Astrocyte of the cerebellum (primary cell): ENCODE data around the gene NCOR2.

Experiments
- DNase-seq: peaks from one replicate; pipeline ENCODE4 v3.0.0-alpha.2; 2011; ENCODE audit warnings: low read depth
- H3K4me3 ChIP-seq: 2 replicates; pipeline ENCODE4 v1.5.1; 2011; ENCODE audit warnings: mild to moderate bottlenecking, low read depth, low read length, moderate library complexity
- CTCF ChIP-seq: IDR thresholded peaks from 2 replicates; pipeline ENCODE4 v1.5.1; 2012; ENCODE audit warnings: low read length, low read depth, moderate library complexity, mild to moderate bottlenecking; ENCODE audit errors: missing control alignments
- in situ Hi-C: cut with HindIII; loops from 2 replicates; pipeline ENCODE4 v1.10.0; 2017; ENCODE audit warnings: low sequenced_read_pairs

NCOR2 gene

GRCh38 chr12:124605883-124606774 lies 38.7 kb upstream of the NCOR2 start:
- in situ Hi-C loops: no loop called here
- DNase-seq: no peak
- TF ChIP-seq CTCF: no peak
- H3K4me3 ChIP-seq: no peak overlapping the region

DNA sequence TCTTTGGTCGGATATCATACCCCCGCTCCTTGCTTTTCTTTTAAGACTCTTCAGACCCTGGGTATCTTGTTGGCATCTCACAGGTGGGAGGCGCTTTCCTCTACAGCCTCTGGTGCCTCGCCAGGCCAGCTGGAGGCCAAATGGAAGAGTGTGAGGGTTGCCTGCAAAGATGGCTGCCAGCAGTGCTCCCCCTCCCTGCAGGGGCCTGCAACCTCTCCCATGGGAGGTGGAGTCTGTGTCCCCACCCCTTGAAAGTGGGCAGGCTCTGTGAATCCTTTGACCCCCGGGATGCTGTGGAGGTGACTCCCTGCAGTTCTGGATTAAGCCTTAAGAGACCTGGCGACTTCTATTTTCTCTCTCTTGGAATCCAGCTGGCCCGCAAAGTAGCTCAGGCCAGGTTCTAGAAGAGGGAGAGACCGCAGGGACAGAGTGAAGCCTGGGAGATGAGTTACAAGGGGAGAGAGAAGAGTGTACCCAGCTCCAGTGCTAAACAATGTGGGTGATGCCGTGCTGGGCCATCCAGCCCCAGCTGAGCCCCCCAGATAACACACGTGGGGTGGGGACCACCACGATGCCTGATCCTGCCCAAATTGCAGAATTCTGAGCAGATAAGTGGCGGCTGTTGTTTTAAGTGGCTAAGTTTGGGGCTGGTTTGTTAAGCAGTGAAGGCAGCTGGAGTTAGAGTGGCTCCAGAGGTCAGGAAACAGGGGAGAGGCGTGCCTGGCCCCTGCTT lies 37.9 kb upstream of the NCOR2 start:
- in situ Hi-C loops: no loop called here
- TF ChIP-seq CTCF: no peak
- H3K4me3 ChIP-seq: no peak overlapping the region
- DNase-seq: no peak

GRCh38 chr12:124604264-124604680 lies 36.9 kb upstream of the NCOR2 start:
- no peak overlapping the region for H3K4me3 ChIP-seq
- no peak for TF ChIP-seq CTCF
- DNase-seq: no peak
- in situ Hi-C loops: no loop called here

DNA sequence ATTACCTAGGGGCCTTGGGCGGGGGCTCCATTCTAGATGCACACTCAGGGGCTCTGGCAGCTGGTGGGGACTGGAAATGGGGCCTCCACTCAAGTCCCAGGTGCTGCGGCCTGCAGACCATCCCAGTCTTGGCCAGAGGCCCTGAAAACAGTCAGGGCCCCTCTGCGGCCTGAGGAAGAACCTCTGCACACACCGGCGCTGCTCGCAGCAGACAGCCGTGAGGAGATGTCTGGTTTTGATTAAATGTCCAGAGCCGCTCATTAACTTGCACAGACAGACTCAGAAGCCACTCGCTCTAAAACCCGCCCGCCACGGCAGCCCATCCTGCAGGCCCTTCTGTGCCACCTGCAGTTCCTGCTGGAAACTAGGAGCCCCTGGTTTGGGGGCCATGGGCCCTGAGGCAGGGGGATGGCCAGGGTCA lies 36.4 kb upstream of the NCOR2 start:
- no peak overlapping the region for H3K4me3 ChIP-seq
- in situ Hi-C loops: no loop called here
- no peak for DNase-seq
- no peak for TF ChIP-seq CTCF

- no peak overlapping the region for H3K4me3 ChIP-seq
- no peak for TF ChIP-seq CTCF
- DNase-seq: no peak
- in situ Hi-C loops: no loop called here
Observed at GRCh38 chr12:124603100-124603541, 35.7 kb upstream of the NCOR2 start.

DNA sequence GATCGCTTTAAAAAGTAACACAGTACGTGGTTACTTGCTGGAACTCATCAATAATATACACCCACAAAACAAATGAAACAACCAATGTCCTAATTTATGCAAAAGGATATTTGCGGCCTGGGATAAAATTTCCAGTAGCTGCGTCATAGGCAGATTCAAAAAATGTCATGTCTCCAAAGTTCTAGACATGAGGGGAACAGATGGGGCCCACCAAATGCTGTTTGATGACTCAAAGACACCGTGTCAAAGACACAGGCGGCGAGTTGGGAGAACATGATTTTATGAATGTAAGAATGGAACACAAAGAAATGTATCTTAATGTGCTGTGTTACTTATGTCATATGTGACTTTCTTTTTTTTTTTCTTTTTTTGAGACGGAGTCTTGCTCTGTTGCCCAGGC lies 34.3 kb upstream of the NCOR2 start:
- H3K4me3 ChIP-seq: no peak overlapping the region
- in situ Hi-C loops: no loop called here
- TF ChIP-seq CTCF: no peak
- DNase-seq: no peak
